HepG2 (cell line): Measurements from ENCODE around the gene SMIM13. TPM values are rescaled to one million over a fixed set of nuclear protein-coding genes. Genes with fewer than 3 reads are reported as not detected.

Experiments
- ARID5B ChIP-seq: IDR thresholded peaks from 2 replicates; pipeline ENCODE4 v1.4.0; 2020; ENCODE audit warnings: mild to moderate bottlenecking, missing genetic modification reagents
- ATF3 ChIP-seq: sonication (generic); formaldehyde crosslinking; IDR thresholded peaks from 2 replicates; pipeline ENCODE4 v1.4.0; 2020; ENCODE audit warnings: missing genetic modification reagents
- BORCS8-MEF2B ChIP-seq: sonication (generic); formaldehyde crosslinking; IDR thresholded peaks from 2 replicates; pipeline ENCODE4 v1.8.0; 2022; ENCODE audit warnings: mild to moderate bottlenecking, missing genetic modification reagents
- ERF ChIP-seq: IDR thresholded peaks from 2 replicates; pipeline ENCODE4 v1.6.1; 2018; ENCODE audit warnings: missing biosample characterization, missing genetic modification reagents
- GFI1 ChIP-seq: sonication (generic); formaldehyde crosslinking; IDR thresholded peaks from 2 replicates; pipeline ENCODE4 v1.5.0; 2020; ENCODE audit warnings: missing genetic modification reagents, mild to moderate bottlenecking, borderline replicate concordance
- KDM4B ChIP-seq: sonication (generic); formaldehyde crosslinking; IDR thresholded peaks from 2 replicates; pipeline ENCODE4 v1.4.0; 2020; ENCODE audit warnings: missing genetic modification reagents
- MIXL1 ChIP-seq: IDR thresholded peaks from 2 replicates; pipeline ENCODE4 v1.6.1; 2016
- MLX ChIP-seq: IDR thresholded peaks from 2 replicates; pipeline ENCODE4 v1.6.1; 2016
- POGZ ChIP-seq: sonication (generic); formaldehyde crosslinking; IDR thresholded peaks from 2 replicates; pipeline ENCODE4 v1.4.0; 2020; ENCODE audit warnings: mild to moderate bottlenecking, missing genetic modification reagents
- SNAI1 ChIP-seq: sonication (generic); formaldehyde crosslinking; IDR thresholded peaks from 2 replicates; pipeline ENCODE4 v1.5.0; 2020; ENCODE audit warnings: mild to moderate bottlenecking, missing genetic modification reagents, borderline replicate concordance
- SP140L ChIP-seq: sonication (generic); formaldehyde crosslinking; IDR thresholded peaks from 2 replicates; pipeline ENCODE4 v1.4.0; 2020; ENCODE audit warnings: missing genetic modification reagents, borderline replicate concordance
- TAF1 ChIP-seq: sonication (generic); formaldehyde crosslinking; IDR thresholded peaks from 2 replicates; pipeline ENCODE4 v1.4.0; 2020; ENCODE audit warnings: missing genetic modification reagents
- THYN1 ChIP-seq: sonication (generic); formaldehyde crosslinking; IDR thresholded peaks from 2 replicates; pipeline ENCODE4 v1.8.1; 2023; ENCODE audit warnings: low read depth, mild to moderate bottlenecking, moderate library complexity, missing genetic modification reagents, borderline replicate concordance
- TMF1 ChIP-seq: sonication (generic); formaldehyde crosslinking; IDR thresholded peaks from 2 replicates; pipeline ENCODE4 v1.8.1; 2022; ENCODE audit warnings: low read depth, missing genetic modification reagents
- XRCC5 ChIP-seq: fragments of 200-400 bp; formaldehyde crosslinking; optimal IDR thresholded peaks from 2 replicates; pipeline ENCODE3; 2017; ENCODE audit warnings: mild to moderate bottlenecking, low read length
- ZBTB46 ChIP-seq: sonication (generic); formaldehyde crosslinking; IDR thresholded peaks from 2 replicates; pipeline ENCODE4 v1.4.0; 2020; ENCODE audit warnings: mild to moderate bottlenecking, missing genetic modification reagents, borderline replicate concordance
- ZBTB7B ChIP-seq: sonication (generic); formaldehyde crosslinking; IDR thresholded peaks from 2 replicates; pipeline ENCODE4 v1.4.0; 2020; ENCODE audit warnings: missing genetic modification reagents
- ZNF253 ChIP-seq: sonication (generic); formaldehyde crosslinking; IDR thresholded peaks from 2 replicates; pipeline ENCODE4 v1.8.0; 2022; ENCODE audit warnings: mild to moderate bottlenecking, missing genetic modification reagents, borderline replicate concordance
- ZNF264 ChIP-seq: sonication (generic); formaldehyde crosslinking; IDR thresholded peaks from 2 replicates; pipeline ENCODE4 v1.4.0; 2020; ENCODE audit warnings: missing genetic modification reagents
- ZNF276 ChIP-seq: sonication (generic); formaldehyde crosslinking; IDR thresholded peaks from 2 replicates; pipeline ENCODE4 v1.4.0; 2020; ENCODE audit warnings: mild to moderate bottlenecking, low read depth, missing genetic modification reagents
- ZNF792 ChIP-seq: IDR thresholded peaks from 2 replicates; pipeline ENCODE4 v1.6.1; 2016
- polyA plus RNA-seq, 8 experiments: library from polyadenylated mRNA; depleted of rRNA in 3 of 8; stranded (reverse) in 7 of 8; unstranded in 1 of 8; fragments of >200 nt; fragmentation: Illumina TruSeq in 4 of 8; extraction: Trizol in 4 of 8; gene quantifications; 2 replicates each; pipeline versions ENCODE4 v1.2.1 to v1.2.3, GENCODE V29; 2011 to 2016; ENCODE audit warnings: low read depth in 4 of 8, missing spikeins in 1 of 8, mixed read lengths in 1 of 8; ENCODE audit not compliant: insufficient read depth in 1 of 8
- total RNA-seq, 5 experiments: library from RNA; depleted of rRNA; stranded (reverse); fragments of >200 nt; fragmentation: Illumina TruSeq; extraction: Trizol; gene quantifications; 2 replicates each; pipeline ENCODE4 v1.2.3, GENCODE V29; 2016; ENCODE audit warnings: low read depth in 1 of 5

Gene SMIM13
- total and polyA plus RNA-seq, 2 of the 13 experiments (the other 11 are each of a cell fraction or from before 2014, with no cell fraction given): 2.7 to 10.2 TPM

- peak; percentile 73; the same call in 1 of the 2 replicates for TF ChIP-seq KDM4B (CRISPR knock-in tag)
- TF ChIP-seq MLX (CRISPR knock-in tag): no peak
- 0 out of 2 replicates have a peak, but pooled peaks have one; percentile 31 for TF ChIP-seq ATF3
- TF ChIP-seq ZNF276 (CRISPR knock-in tag): no peak
- TF ChIP-seq SNAI1 (CRISPR knock-in tag): 0 out of 2 replicates have a peak, but pooled peaks have one; percentile 60
- TF ChIP-seq MIXL1 (CRISPR knock-in tag): peak; percentile 52; the same call in 1 of the 2 replicates
- no peak for TF ChIP-seq ZBTB46
- TF ChIP-seq ZBTB7B: peak; percentile 89; the same call in 1 of the 2 replicates
- TF ChIP-seq ZNF792 (CRISPR knock-in tag): peak; percentile 74
- peak; percentile 73 for TF ChIP-seq XRCC5
- peak; percentile 66 for TF ChIP-seq ARID5B (CRISPR knock-in tag)
- TF ChIP-seq ZNF264 (CRISPR knock-in tag): peak; percentile 52; the same call in 1 of the 2 replicates
- 0 out of 2 replicates have a peak, but pooled peaks have one; percentile 44 for TF ChIP-seq SP140L (CRISPR knock-in tag)
- TF ChIP-seq TMF1 (CRISPR knock-in tag): no peak
- TF ChIP-seq GFI1: peak; percentile 66
- TF ChIP-seq ERF (CRISPR knock-in tag): peak; percentile 34; the same call in 1 of the 2 replicates
- TF ChIP-seq POGZ: peak; percentile 66
- no peak for TF ChIP-seq ZNF253 (CRISPR knock-in tag)
- peak; percentile 61; the same call in 1 of the 2 replicates for TF ChIP-seq BORCS8-MEF2B (CRISPR knock-in tag)
- TF ChIP-seq THYN1 (CRISPR knock-in tag): 0 out of 2 replicates have a peak, but pooled peaks have one; percentile 45
- TF ChIP-seq TAF1 (CRISPR knock-in tag): no peak
Measured at GRCh38 chr6:11172501-11173327, 79.1 kb downstream of the SMIM13 start (continued).
